ENCODE data around the gene CCDC170. TPM values are rescaled to one million over a fixed set of nuclear protein-coding genes. Genes with fewer than 3 reads are reported as not detected.

The CCDC170 gene
- total and polyA plus RNA-seq, 2 experiments from 2014 or later, result 0.03 TPM; not detected in 1

GRCh38 chr6:151553416-151554165, 59.8 kb downstream of the CCDC170 start:
- H3K4me1 ChIP-seq (ENCODE audit: low read depth), result no peaks in the 10 kb centered on the region
- H3K9me3 ChIP-seq (ENCODE audit: low read depth), result no peaks in the 10 kb centered on the region
- DNase-seq (ENCODE audit: low read depth in 1 of 2, low spot score in 1 of 2), result no peak
- no peaks in the 10 kb centered on the region for H3K27me3 ChIP-seq
- no peak overlapping the region for H3K4me3 ChIP-seq
- H3K27ac ChIP-seq, result no peak overlapping the region
- no peak for TF ChIP-seq CTCF (IDR thresholded peaks at IDR 0.05; ENCODE audit: low read depth, low read length)
- no peaks in the 10 kb centered on the region for H3K36me3 ChIP-seq

GRCh38 chr6:151561238-151561637, 67.4 kb downstream of the CCDC170 start:
- no peak for TF ChIP-seq CTCF (IDR thresholded peaks at IDR 0.05; ENCODE audit: low read depth, low read length)
- Histone ChIP-seq H3K9me3 (ENCODE audit: low read depth) (peaks cover 2% of the 10 kb centered on the region), H3K27me3 (no peaks in the 10 kb centered on the region), H3K4me3 (no peak overlapping the region), H3K36me3 (no peaks in the 10 kb centered on the region), H3K4me1 (ENCODE audit: low read depth) (no peaks in the 10 kb centered on the region), H3K27ac (no peak overlapping the region)
- no peak for DNase-seq (ENCODE audit: low read depth in 1 of 2, low spot score in 1 of 2)

GRCh38 chr6:151564654-151565053, 70.8 kb downstream of the CCDC170 start:
- Histone ChIP-seq H3K27me3 (no peaks in the 10 kb centered on the region), H3K4me1 (ENCODE audit: low read depth) (no peaks in the 10 kb centered on the region), H3K4me3 (no peak overlapping the region), H3K27ac (no peak overlapping the region), H3K36me3 (no peaks in the 10 kb centered on the region), H3K9me3 (ENCODE audit: low read depth) (peaks cover 2% of the 10 kb centered on the region)
- DNase-seq (ENCODE audit: low read depth in 1 of 2, low spot score in 1 of 2), result no peak
- TF ChIP-seq CTCF (IDR thresholded peaks at IDR 0.05; ENCODE audit: low read depth, low read length), result no peak

GRCh38 chr6:151565940-151566339, 72.1 kb downstream of the CCDC170 start:
- Histone ChIP-seq H3K36me3 (no peaks in the 10 kb centered on the region), H3K4me3 (no peak overlapping the region), H3K4me1 (ENCODE audit: low read depth) (no peaks in the 10 kb centered on the region), H3K9me3 (ENCODE audit: low read depth) (peaks cover 2% of the 10 kb centered on the region), H3K27ac (no peak overlapping the region), H3K27me3 (no peaks in the 10 kb centered on the region)
- no peak for TF ChIP-seq CTCF (IDR thresholded peaks at IDR 0.05; ENCODE audit: low read depth, low read length)
- DNase-seq (ENCODE audit: low read depth in 1 of 2, low spot score in 1 of 2), result no peak

GRCh38 chr6:151566557-151566956, 72.7 kb downstream of the CCDC170 start:
- no peaks in the 10 kb centered on the region for H3K36me3 ChIP-seq
- H3K4me1 ChIP-seq (ENCODE audit: low read depth), result no peaks in the 10 kb centered on the region
- no peak for TF ChIP-seq CTCF (IDR thresholded peaks at IDR 0.05; ENCODE audit: low read depth, low read length)
- no peaks in the 10 kb centered on the region for H3K27me3 ChIP-seq
- H3K27ac ChIP-seq, result no peak overlapping the region
- no peak for DNase-seq (ENCODE audit: low read depth in 1 of 2, low spot score in 1 of 2)
- peaks cover 2% of the 10 kb centered on the region for H3K9me3 ChIP-seq (ENCODE audit: low read depth)
- H3K4me3 ChIP-seq, result no peak overlapping the region
